ENCODE measurements around the gene NAMPT. TPM values are rescaled to one million over a fixed set of nuclear protein-coding genes. Genes with fewer than 3 reads are reported as not detected.

NAMPT gene
- total and polyA plus RNA-seq, 9 of the 15 experiments (the other 6 are each of a cell fraction or from before 2014, with no cell fraction given), result 41.1 to 160 (median 106) TPM

DNA sequence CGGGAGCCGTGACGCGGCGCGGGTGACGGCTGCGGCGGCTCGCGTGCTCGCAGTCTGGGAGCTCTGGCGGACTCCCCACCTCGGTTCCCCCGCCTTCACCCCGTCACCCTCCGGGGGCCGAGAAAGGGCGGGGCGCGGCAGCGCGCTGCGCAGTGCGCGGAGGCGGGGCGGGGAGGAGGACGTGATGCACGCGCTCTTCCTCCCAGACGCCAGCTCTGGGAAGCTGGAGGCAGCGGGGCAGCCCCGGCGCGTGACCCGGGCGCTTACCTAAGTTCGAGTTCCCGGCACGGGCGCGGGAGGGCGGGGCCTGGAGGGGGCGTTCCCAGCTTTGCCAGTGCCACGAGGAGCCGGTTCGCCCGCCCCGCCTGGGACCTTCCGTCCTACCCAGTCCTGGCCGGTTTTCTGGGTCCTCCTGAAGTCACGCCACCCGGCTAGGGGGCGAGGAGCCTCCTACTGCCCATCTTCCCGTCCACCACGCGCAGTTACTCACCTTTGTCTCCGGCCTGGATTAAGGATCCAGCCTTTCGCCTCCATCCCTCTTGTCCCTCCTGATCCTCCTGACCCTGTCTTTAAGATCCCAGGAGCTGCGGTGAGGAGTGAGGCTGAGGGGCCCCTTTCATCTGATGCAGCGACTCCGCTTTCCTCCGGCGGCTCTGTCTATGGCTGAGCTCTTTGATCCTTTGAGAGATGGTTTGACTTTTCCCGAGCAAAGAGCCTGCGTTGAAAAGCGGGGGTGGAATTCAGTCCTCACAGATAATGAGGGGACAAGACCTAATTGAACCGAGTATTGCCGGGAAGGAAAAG lies 470 bp upstream of the NAMPT start (continued):
- TF ChIP-seq ZNF436 (CRISPR knock-in tag; IDR thresholded peaks at IDR 0.05) (no peak), GATA2 (CRISPR knock-in tag; IDR thresholded peaks at IDR 0.05) (no peak), FOXA1 (IDR thresholded peaks at IDR 0.05; ENCODE audit: borderline replicate concordance) (no peak), CBX5 (IDR thresholded peaks at IDR 0.05; ENCODE audit: borderline replicate concordance, low read depth) (no peak), MEIS2 (IDR thresholded peaks at IDR 0.05; ENCODE audit: partially characterized antibody) (peak; percentile 92), FIP1L1 (IDR thresholded peaks at IDR 0.05; ENCODE audit: low read depth, low read length, poor library complexity, severe bottlenecking) (no peak), ZBTB49 (CRISPR knock-in tag; IDR thresholded peaks at IDR 0.05; ENCODE audit: borderline replicate concordance) (peak; percentile 91; the same call in 1 of the 2 replicates), MTA1 (IDR thresholded peaks at IDR 0.05; ENCODE audit: borderline replicate concordance) (peak; percentile 72), ZNF134 (CRISPR knock-in tag; conservative IDR thresholded peaks at IDR 0.05) (no peak), TRIM25 (IDR thresholded peaks at IDR 0.05; ENCODE audit: borderline replicate concordance) (no peak), MECOM (CRISPR knock-in tag; IDR thresholded peaks at IDR 0.05) (no peak), PCBP1 (IDR thresholded peaks at IDR 0.05; ENCODE audit: low read depth, low read length, poor library complexity, severe bottlenecking) (peak; percentile 90), ZNF449 (CRISPR knock-in tag; IDR thresholded peaks at IDR 0.05) (no peak), POU5F1 (IDR thresholded peaks at IDR 0.05; ENCODE audit: borderline replicate concordance, low read depth, low read length, partially characterized antibody) (no peak), MYNN (IDR thresholded peaks at IDR 0.05) (no peak), MYNN (CRISPR knock-in tag; IDR thresholded peaks at IDR 0.05) (no peak), STAT5A (IDR thresholded peaks at IDR 0.05; ENCODE audit: borderline replicate concordance, low read length) (no peak), PRPF4 (IDR thresholded peaks at IDR 0.05; ENCODE audit: insufficient read depth, low read depth, low read length, poor library complexity, severe bottlenecking) (peak; percentile 9), NR3C1 (CRISPR knock-in tag; IDR thresholded peaks at IDR 0.05) (no peak)
- TF ChIP-seq, protein P1, sequence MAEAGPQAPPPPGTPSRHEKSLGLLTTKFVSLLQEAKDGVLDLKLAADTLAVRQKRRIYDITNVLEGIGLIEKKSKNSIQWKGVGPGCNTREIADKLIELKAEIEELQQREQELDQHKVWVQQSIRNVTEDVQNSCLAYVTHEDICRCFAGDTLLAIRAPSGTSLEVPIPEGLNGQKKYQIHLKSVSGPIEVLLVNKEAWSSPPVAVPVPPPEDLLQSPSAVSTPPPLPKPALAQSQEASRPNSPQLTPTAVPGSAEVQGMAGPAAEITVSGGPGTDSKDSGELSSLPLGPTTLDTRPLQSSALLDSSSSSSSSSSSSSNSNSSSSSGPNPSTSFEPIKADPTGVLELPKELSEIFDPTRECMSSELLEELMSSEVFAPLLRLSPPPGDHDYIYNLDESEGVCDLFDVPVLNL (CRISPR knock-in tag; IDR thresholded peaks at IDR 0.05; ENCODE audit: low read depth), result 0 out of 2 replicates have a peak, but pooled peaks have one; percentile 12

Measured in K562 (cell line).